ENCODE data around the gene HOXA7. TPM values are rescaled to one million over a fixed set of nuclear protein-coding genes. Genes with fewer than 3 reads are reported as not detected.

HOXA7 gene
- total RNA-seq, 1 experiment from 2014 or later, result 2.9 TPM

GRCh38 chr7:27133409-27134231 is 22.9 kb downstream of the HOXA7 start:
- peak in 1 of 2 experiments; percentile 28 for DNase-seq (ENCODE audit: low read depth in 1 of 2, low spot score in 2 of 2)
- Histone ChIP-seq H3K4me1 (replicated peaks) (peaks cover 57% of the 10 kb centered on the region), H3K9me3 (replicated peaks) (no peaks in the 10 kb centered on the region), H3K36me3 (0 out of 2 replicates have a peak, but pooled peaks cover 5% of the 10 kb centered on the region), H3K27me3 (replicated peaks) (no peaks in the 10 kb centered on the region), H3K4me3 (no peak overlapping the region), H3K27ac (no peak overlapping the region)

DNA sequence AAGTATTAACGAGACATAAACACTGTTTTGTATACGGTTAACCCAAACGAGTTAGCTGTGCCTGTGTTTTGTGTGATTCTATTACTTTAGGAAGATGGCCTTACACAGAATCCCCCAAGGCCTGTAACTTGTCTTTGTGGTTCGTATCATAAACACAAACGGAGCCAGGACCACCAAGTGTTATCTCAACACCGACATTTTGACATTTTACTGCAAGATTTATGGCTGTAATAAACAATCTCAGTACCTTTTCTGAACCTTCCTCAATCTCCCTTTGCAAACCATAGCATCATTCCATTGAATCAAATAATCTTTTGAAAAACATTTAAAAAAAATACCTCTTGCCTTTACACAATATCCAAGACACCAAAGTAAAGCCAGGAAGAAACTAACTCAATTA is 23.5 kb downstream of the HOXA7 start:
- H3K4me3 ChIP-seq, result no peak overlapping the region
- no peaks in the 10 kb centered on the region for H3K9me3 ChIP-seq (replicated peaks)
- H3K4me1 ChIP-seq (replicated peaks), result peaks cover 57% of the 10 kb centered on the region
- no peaks in the 10 kb centered on the region for H3K27me3 ChIP-seq (replicated peaks)
- peak in 1 of 2 experiments; percentile 12 for DNase-seq (ENCODE audit: low read depth in 1 of 2, low spot score in 2 of 2)
- H3K27ac ChIP-seq, result no peak overlapping the region
- 0 out of 2 replicates have a peak, but pooled peaks cover 11% of the 10 kb centered on the region for H3K36me3 ChIP-seq

DNA sequence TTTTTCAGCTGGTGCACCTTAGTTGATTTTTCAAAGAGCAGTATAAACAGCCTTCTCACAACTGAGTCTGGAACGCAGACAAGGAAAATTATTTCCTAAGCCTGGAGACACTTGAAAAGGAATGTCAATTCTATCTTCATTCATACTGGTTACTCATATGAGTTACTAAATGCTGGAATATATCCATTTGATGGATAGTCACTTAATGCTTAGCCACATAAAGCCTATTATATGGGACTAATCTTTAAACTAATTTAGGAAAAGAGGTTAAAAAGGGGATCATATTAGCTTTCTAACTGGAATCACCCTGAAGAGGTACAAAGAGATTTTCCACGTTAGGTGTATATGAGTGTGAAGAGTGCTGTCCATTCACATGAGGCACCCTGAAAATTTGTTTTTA is 24.3 kb downstream of the HOXA7 start:
- Histone ChIP-seq H3K36me3 (0 out of 2 replicates have a peak, but pooled peaks cover 12% of the 10 kb centered on the region), H3K27ac (no peak overlapping the region), H3K27me3 (replicated peaks) (no peaks in the 10 kb centered on the region), H3K4me3 (no peak overlapping the region), H3K4me1 (replicated peaks) (peaks cover 57% of the 10 kb centered on the region), H3K9me3 (replicated peaks) (no peaks in the 10 kb centered on the region)
- no peak for DNase-seq (ENCODE audit: low read depth in 1 of 2, low spot score in 2 of 2)

GRCh38 chr7:27131390-27131819 is 25.1 kb downstream of the HOXA7 start:
- Histone ChIP-seq H3K9me3 (replicated peaks) (no peaks in the 10 kb centered on the region), H3K4me3 (peak overlapping the region; percentile 89), H3K4me1 (replicated peaks) (peaks cover 53% of the 10 kb centered on the region), H3K36me3 (0 out of 2 replicates have a peak, but pooled peaks cover 12% of the 10 kb centered on the region), H3K27ac (peak overlapping the region; percentile 76), H3K27me3 (replicated peaks) (no peaks in the 10 kb centered on the region)
- DNase-seq (ENCODE audit: low read depth in 1 of 2, low spot score in 2 of 2), result no peak

DNA sequence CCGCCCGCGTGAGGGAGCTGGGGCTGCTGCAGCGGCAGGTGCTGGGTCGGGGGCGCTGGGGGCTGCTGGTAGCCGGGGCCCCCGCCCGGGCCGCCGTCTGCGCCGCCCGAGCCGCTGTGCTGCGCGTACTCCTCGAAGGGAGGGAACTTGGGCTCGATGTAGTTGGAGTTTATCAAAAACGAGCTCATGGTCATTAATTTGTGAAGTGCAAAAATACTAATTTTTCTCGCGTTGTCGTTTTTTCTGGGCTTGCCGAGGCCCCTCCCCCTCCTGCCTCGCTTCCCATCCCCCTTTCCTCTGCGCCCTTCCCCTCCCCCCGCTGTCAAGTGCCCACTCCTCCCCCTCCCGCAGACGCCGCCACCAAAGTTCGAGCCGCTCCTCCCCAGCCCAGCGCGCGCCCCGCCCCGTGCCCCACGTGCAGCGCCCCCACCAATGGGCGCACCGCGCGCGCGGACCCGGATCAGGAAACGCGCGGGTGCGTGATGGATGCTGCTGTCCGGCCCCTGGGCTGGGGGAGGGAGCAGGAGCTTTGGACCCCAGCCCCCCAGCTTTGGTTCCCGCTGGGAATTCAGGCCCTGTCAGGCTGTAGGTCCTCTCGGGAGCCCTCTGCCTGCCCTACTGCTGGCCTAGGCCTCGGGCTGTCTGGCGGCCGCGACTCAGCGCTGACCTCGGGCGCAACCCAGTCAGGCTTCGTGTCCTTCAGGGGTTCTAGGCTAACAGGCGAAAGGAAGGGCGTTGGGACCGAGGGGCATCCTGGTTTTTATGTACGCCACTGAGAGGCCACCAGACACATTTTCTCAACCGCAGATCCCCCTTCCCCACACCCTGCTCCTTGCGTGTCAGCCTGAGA is 25.7 kb downstream of the HOXA7 start, which contains the start of gene HOXA4:
Gene HOXA4, minus strand, starts transcription at position 218 of the 850 bp plus-strand sequence. Its CDS starts 24 bp downstream, at position 194.
- H3K4me3 ChIP-seq, result peak within 1 kb of the TSS; percentile 89
- no peaks in the 10 kb centered on the region for H3K9me3 ChIP-seq (replicated peaks)
- peak within 1 kb of the TSS; percentile 76 for H3K27ac ChIP-seq
- peak; percentile 77 to 95 for DNase-seq (ENCODE audit: low read depth in 1 of 2, low spot score in 2 of 2)
- H3K36me3 ChIP-seq, result 0 out of 2 replicates have a peak, but pooled peaks cover 12% of the 10 kb centered on the region
- H3K27me3 ChIP-seq (replicated peaks), result no peaks in the 10 kb centered on the region
- peaks cover 47% of the 10 kb centered on the region for H3K4me1 ChIP-seq (replicated peaks)

- Histone ChIP-seq H3K9me3 (replicated peaks) (no peaks in the 10 kb centered on the region), H3K4me1 (replicated peaks) (peaks cover 39% of the 10 kb centered on the region), H3K4me3 (peak overlapping the region; percentile 89), H3K27me3 (replicated peaks) (no peaks in the 10 kb centered on the region), H3K27ac (peak overlapping the region; percentile 56), H3K36me3 (0 out of 2 replicates have a peak, but pooled peaks cover 12% of the 10 kb centered on the region)
- DNase-seq (ENCODE audit: low read depth in 1 of 2, low spot score in 2 of 2), result peak in 1 of 2 experiments; percentile 61
Observed at GRCh38 chr7:27129729-27130539, 26.5 kb downstream of the HOXA7 start.

DNA sequence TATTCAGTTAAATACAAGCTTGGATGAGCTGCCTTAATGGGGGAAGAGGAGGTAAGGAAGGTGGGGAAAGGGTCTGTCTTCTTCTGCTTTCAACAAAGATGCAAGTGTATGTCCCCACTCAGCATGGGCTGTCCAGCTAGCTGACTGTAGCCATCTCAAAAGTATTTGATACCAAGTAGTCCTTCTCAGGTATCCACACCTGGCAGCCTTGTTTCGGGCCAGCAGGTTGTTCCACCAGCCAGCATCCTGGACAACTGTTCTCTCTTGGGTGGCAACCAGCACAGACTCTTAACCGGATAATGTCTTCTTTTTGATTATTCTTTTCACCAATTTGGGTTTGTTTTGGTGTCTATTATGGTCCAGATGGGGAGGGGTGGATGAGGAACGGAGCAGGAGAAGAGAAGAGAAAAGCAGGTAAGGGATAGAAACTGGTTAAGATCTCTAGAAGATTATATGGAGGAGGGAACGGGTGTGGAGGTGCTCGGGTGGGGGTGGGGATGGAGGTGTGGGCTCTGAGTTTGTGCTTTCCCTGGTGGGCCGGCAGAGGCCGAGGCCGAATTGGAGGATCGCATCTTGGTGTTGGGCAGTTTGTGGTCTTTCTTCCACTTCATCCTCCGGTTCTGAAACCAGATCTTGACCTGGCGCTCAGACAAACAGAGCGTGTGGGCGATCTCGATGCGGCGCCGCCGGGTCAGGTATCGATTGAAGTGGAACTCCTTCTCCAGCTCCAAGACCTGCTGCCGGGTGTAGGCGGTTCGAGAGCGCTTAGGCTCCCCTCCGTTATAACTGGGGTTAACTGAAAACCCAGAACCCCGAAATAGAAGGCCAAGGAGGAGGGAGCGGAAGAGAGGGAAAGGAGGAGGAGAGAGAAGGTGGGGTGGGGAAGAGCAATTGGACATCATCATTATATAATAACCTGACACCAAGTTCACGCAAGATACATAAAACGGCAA is 27.4 kb downstream of the HOXA7 start:
- H3K27ac ChIP-seq, result no peak overlapping the region
- H3K27me3 ChIP-seq (replicated peaks), result no peaks in the 10 kb centered on the region
- peaks cover 30% of the 10 kb centered on the region for H3K4me1 ChIP-seq (replicated peaks)
- DNase-seq (ENCODE audit: low read depth in 1 of 2, low spot score in 2 of 2), result peak in 1 of 2 experiments; percentile 31
- H3K9me3 ChIP-seq (replicated peaks), result no peaks in the 10 kb centered on the region
- 0 out of 2 replicates have a peak, but pooled peaks cover 12% of the 10 kb centered on the region for H3K36me3 ChIP-seq
- peak overlapping the region; percentile 89; the same call in 1 of the 2 replicates for H3K4me3 ChIP-seq

GRCh38 chr7:27128034-27128433 is 28.4 kb downstream of the HOXA7 start:
- H3K4me3 ChIP-seq, result no peak overlapping the region
- H3K36me3 ChIP-seq, result 0 out of 2 replicates have a peak, but pooled peaks cover 12% of the 10 kb centered on the region
- no peak overlapping the region for H3K27ac ChIP-seq
- H3K27me3 ChIP-seq (replicated peaks), result no peaks in the 10 kb centered on the region
- no peaks in the 10 kb centered on the region for H3K9me3 ChIP-seq (replicated peaks)
- DNase-seq (ENCODE audit: low read depth in 1 of 2, low spot score in 2 of 2), result peak in 1 of 2 experiments; percentile 12
- peaks cover 20% of the 10 kb centered on the region for H3K4me1 ChIP-seq (replicated peaks)

GRCh38 chr7:27126596-27127327 is 29.7 kb downstream of the HOXA7 start:
- Histone ChIP-seq H3K36me3 (0 out of 2 replicates have a peak, but pooled peaks cover 12% of the 10 kb centered on the region), H3K9me3 (replicated peaks) (no peaks in the 10 kb centered on the region), H3K27me3 (replicated peaks) (no peaks in the 10 kb centered on the region), H3K4me1 (replicated peaks) (peaks cover 18% of the 10 kb centered on the region), H3K27ac (no peak overlapping the region), H3K4me3 (no peak overlapping the region)
- DNase-seq (ENCODE audit: low read depth in 1 of 2, low spot score in 2 of 2), result no peak

- Histone ChIP-seq H3K4me1 (replicated peaks) (peaks cover 18% of the 10 kb centered on the region), H3K36me3 (peaks cover 12% of the 10 kb centered on the region; the same call in 1 of the 2 replicates)
- peak in 1 of 2 experiments; percentile 6 for DNase-seq (ENCODE audit: low read depth in 1 of 2, low spot score in 2 of 2)
Observed at GRCh38 chr7:27125986-27126394, 30.5 kb downstream of the HOXA7 start.

GRCh38 chr7:27124902-27125689 is 31.4 kb downstream of the HOXA7 start:
- Histone ChIP-seq H3K4me3 (no peak overlapping the region), H3K27me3 (replicated peaks) (no peaks in the 10 kb centered on the region), H3K27ac (no peak overlapping the region), H3K36me3 (peaks cover 9% of the 10 kb centered on the region; the same call in 1 of the 2 replicates), H3K9me3 (replicated peaks) (no peaks in the 10 kb centered on the region), H3K4me1 (replicated peaks) (peaks cover 19% of the 10 kb centered on the region)
- peak in 1 of 2 experiments; percentile 24 for DNase-seq (ENCODE audit: low read depth in 1 of 2, low spot score in 2 of 2)

More at GRCh38 chr7:27125986-27126394, 30.5 kb downstream of the HOXA7 start:
- no peaks in the 10 kb centered on the region for H3K9me3 ChIP-seq (replicated peaks)
- H3K4me3 ChIP-seq, result no peak overlapping the region
- H3K27ac ChIP-seq, result no peak overlapping the region
- no peaks in the 10 kb centered on the region for H3K27me3 ChIP-seq (replicated peaks)

Measured in SJSA1 (cell line).